ENCODE measurements around the gene KLHL5.

The KLHL5 gene

DNA sequence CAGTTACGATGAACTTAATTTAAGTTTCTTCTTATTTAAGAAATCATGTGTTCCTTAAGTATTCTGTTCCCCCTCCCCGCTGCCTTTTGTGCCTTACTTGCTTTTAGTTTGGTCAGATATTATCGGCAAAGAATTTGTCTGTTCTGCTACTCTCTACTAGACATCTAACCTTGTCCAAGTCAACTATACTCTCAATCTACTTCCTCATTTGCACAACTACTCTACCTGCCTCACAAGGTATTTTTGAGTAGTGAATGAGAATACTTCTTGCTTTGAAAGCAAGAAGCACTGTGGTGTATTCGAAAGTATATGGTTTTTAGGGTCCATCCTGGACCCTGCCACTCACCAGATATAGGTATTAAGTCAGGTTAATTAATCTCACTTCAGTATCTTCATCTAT, 8.0 kb upstream of the KLHL5 start:
- Histone ChIP-seq H3K4me3 (ENCODE audit: low read length, poor library complexity, severe bottlenecking) (no peak overlapping the region), H3K36me3 (ENCODE audit: insufficient read depth, low read length) (no peaks in the 10 kb centered on the region), H3K9me3 (ENCODE audit: insufficient read depth, low read depth, low read length) (no peaks in the 10 kb centered on the region), H3K27me3 (ENCODE audit: insufficient read depth, low read length, poor library complexity, severe bottlenecking) (no peaks in the 10 kb centered on the region), H3K4me2 (ENCODE audit: low read depth, low read length, poor library complexity, severe bottlenecking) (peak overlapping the region; percentile 39), H3K9me2 (replicated peaks; ENCODE audit: low read depth, low read length) (no peaks in the 10 kb centered on the region), H3K9ac (ENCODE audit: low read depth, low read length, poor library complexity, severe bottlenecking) (no peak overlapping the region), H2AFZ (ENCODE audit: low read length) (no peak overlapping the region), H3K4me1 (ENCODE audit: insufficient read depth, low read length, poor library complexity, severe bottlenecking) (peaks cover 31% of the 10 kb centered on the region), H3F3A (ENCODE audit: low read depth) (no peaks in the 10 kb centered on the region), H3K79me2 (ENCODE audit: insufficient read depth, low read length) (peaks cover 81% of the 10 kb centered on the region), H4K20me1 (ENCODE audit: insufficient read depth, low read length, poor library complexity, severe bottlenecking) (peaks cover 29% of the 10 kb centered on the region)
- TF ChIP-seq EZH2phosphoT487 (IDR thresholded peaks at IDR 0.05; ENCODE audit: borderline replicate concordance), result no peak
- TF ChIP-seq, protein P1, sequence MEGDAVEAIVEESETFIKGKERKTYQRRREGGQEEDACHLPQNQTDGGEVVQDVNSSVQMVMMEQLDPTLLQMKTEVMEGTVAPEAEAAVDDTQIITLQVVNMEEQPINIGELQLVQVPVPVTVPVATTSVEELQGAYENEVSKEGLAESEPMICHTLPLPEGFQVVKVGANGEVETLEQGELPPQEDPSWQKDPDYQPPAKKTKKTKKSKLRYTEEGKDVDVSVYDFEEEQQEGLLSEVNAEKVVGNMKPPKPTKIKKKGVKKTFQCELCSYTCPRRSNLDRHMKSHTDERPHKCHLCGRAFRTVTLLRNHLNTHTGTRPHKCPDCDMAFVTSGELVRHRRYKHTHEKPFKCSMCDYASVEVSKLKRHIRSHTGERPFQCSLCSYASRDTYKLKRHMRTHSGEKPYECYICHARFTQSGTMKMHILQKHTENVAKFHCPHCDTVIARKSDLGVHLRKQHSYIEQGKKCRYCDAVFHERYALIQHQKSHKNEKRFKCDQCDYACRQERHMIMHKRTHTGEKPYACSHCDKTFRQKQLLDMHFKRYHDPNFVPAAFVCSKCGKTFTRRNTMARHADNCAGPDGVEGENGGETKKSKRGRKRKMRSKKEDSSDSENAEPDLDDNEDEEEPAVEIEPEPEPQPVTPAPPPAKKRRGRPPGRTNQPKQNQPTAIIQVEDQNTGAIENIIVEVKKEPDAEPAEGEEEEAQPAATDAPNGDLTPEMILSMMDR (conservative IDR thresholded peaks at IDR 0.05; ENCODE audit: low read length), result no peak

DNA sequence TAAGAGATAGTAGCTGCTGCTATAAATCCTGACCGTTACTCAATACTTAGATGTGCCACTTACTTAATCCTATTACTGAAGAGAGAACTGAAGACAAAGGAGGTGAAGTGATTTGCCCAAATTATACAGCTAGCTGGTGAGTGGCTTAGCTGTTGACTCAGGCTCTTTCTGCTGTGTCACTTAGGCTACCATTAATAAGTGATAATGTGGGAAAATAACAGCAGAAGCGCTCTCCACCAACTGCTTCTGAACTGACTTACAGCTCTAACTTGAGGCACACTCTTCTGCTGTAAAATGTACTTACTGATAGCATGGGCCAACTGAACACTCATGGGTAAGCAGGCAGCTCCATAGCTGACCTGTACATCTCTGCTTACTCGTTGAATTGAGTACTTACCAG, 7.5 kb upstream of the KLHL5 start:
- Histone ChIP-seq H3K9me2 (replicated peaks; ENCODE audit: low read depth, low read length) (no peaks in the 10 kb centered on the region), H2AFZ (ENCODE audit: low read length) (no peak overlapping the region), H3K9me3 (ENCODE audit: insufficient read depth, low read depth, low read length) (no peaks in the 10 kb centered on the region), H3K9ac (ENCODE audit: low read depth, low read length, poor library complexity, severe bottlenecking) (no peak overlapping the region), H4K20me1 (ENCODE audit: insufficient read depth, low read length, poor library complexity, severe bottlenecking) (peaks cover 29% of the 10 kb centered on the region), H3K4me2 (ENCODE audit: low read depth, low read length, poor library complexity, severe bottlenecking) (peak overlapping the region; percentile 39), H3K36me3 (ENCODE audit: insufficient read depth, low read length) (no peaks in the 10 kb centered on the region), H3F3A (ENCODE audit: low read depth) (no peaks in the 10 kb centered on the region), H3K79me2 (ENCODE audit: insufficient read depth, low read length) (peaks cover 77% of the 10 kb centered on the region), H3K4me1 (ENCODE audit: insufficient read depth, low read length, poor library complexity, severe bottlenecking) (peaks cover 30% of the 10 kb centered on the region), H3K4me3 (ENCODE audit: low read length, poor library complexity, severe bottlenecking) (no peak overlapping the region), H3K27me3 (ENCODE audit: insufficient read depth, low read length, poor library complexity, severe bottlenecking) (no peaks in the 10 kb centered on the region)
- TF ChIP-seq EZH2phosphoT487 (IDR thresholded peaks at IDR 0.05; ENCODE audit: borderline replicate concordance), result no peak
- TF ChIP-seq, protein P1 (conservative IDR thresholded peaks at IDR 0.05; ENCODE audit: low read length), result no peak

DNA sequence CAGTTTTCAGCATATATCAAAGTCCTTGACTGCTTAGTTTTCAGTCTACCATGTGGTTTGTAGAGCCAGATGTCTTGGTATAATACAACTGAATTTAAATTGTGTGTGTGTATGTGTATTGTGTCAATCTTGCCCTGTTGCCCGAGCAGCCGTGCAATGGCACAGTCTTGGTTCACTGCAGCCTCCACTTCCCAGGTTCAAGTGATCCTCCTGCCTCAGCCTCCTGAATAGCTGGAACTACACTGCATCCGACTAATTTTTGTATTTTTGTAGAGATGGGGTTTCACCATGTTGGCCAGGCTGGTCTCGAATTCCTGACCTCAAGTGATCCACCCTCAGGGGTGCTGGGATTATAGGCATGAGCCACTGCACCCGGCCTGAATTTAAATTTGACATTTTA, 6.0 kb upstream of the KLHL5 start:
- Histone ChIP-seq H3K9me2 (replicated peaks; ENCODE audit: low read depth, low read length) (no peaks in the 10 kb centered on the region), H3K36me3 (ENCODE audit: insufficient read depth, low read length) (no peaks in the 10 kb centered on the region), H2AFZ (ENCODE audit: low read length) (no peak overlapping the region), H3K4me2 (ENCODE audit: low read depth, low read length, poor library complexity, severe bottlenecking) (no peak overlapping the region), H3F3A (ENCODE audit: low read depth) (no peaks in the 10 kb centered on the region), H3K4me3 (ENCODE audit: low read length, poor library complexity, severe bottlenecking) (no peak overlapping the region), H3K79me2 (ENCODE audit: insufficient read depth, low read length) (peaks cover 79% of the 10 kb centered on the region), H3K4me1 (ENCODE audit: insufficient read depth, low read length, poor library complexity, severe bottlenecking) (peaks cover 32% of the 10 kb centered on the region), H4K20me1 (ENCODE audit: insufficient read depth, low read length, poor library complexity, severe bottlenecking) (peaks cover 22% of the 10 kb centered on the region), H3K27me3 (ENCODE audit: insufficient read depth, low read length, poor library complexity, severe bottlenecking) (no peaks in the 10 kb centered on the region), H3K9ac (ENCODE audit: low read depth, low read length, poor library complexity, severe bottlenecking) (no peak overlapping the region), H3K9me3 (ENCODE audit: insufficient read depth, low read depth, low read length) (no peaks in the 10 kb centered on the region)
- TF ChIP-seq EZH2phosphoT487 (IDR thresholded peaks at IDR 0.05; ENCODE audit: borderline replicate concordance), result no peak
- TF ChIP-seq, protein P1 (conservative IDR thresholded peaks at IDR 0.05; ENCODE audit: low read length), result no peak

All from Loucy (cell line).